HepG2 (cell line): Measurements from ENCODE around the gene RFFL. TPM values are rescaled to one million over a fixed set of nuclear protein-coding genes. Genes with fewer than 3 reads are reported as not detected.

Experiments
- CBX1 ChIP-seq: IDR thresholded peaks from one replicate; pipeline ENCODE4 v1.6.1; 2016; ENCODE audit warnings: antibody characterized with exemption, low read depth
- HDAC6 ChIP-seq: fragments of 200-600 bp; sonication (generic); IDR thresholded peaks from 2 replicates; pipeline ENCODE4 v1.7.0; 2017; ENCODE audit warnings: mild to moderate bottlenecking, antibody characterized with exemption, low read length, low read depth
- HNF4G ChIP-seq, 2 experiments: sonication (generic) in 1 of 2; formaldehyde crosslinking in 1 of 2; IDR thresholded peaks; 2 replicates each; pipeline versions ENCODE4 v1.4.0 to v1.6.1; 2011 to 2020; ENCODE audit warnings: borderline replicate concordance in 2 of 2, low read depth in 2 of 2, mild to moderate bottlenecking in 2 of 2, low read length in 1 of 2, missing genetic modification reagents in 1 of 2, moderate library complexity in 1 of 2
- KAT7 ChIP-seq: IDR thresholded peaks from 2 replicates; pipeline ENCODE4 v1.6.1; 2018; ENCODE audit warnings: borderline replicate concordance, missing compliant biosample characterization
- MAFK ChIP-seq, 2 experiments: IDR thresholded peaks in 1 of 2; conservative IDR thresholded peaks in 1 of 2; 2 replicates each; pipeline ENCODE4 v1.6.1; 2011; ENCODE audit warnings: improper control_type of control experiment in 2 of 2, low read length in 2 of 2
- PITX1 ChIP-seq: sonication (generic); formaldehyde crosslinking; IDR thresholded peaks from 2 replicates; pipeline ENCODE4 v1.5.1; 2020; ENCODE audit warnings: mild to moderate bottlenecking, missing genetic modification reagents
- RARG ChIP-seq: sonication (generic); formaldehyde crosslinking; IDR thresholded peaks from 2 replicates; pipeline ENCODE4 v1.4.0; 2020; ENCODE audit warnings: low read depth, mild to moderate bottlenecking, missing genetic modification reagents
- RFX3 ChIP-seq: IDR thresholded peaks from 2 replicates; pipeline ENCODE4 v1.6.1; 2016; ENCODE audit warnings: missing biosample characterization, missing genetic modification reagents
- SNAPC2 ChIP-seq: sonication (generic); formaldehyde crosslinking; IDR thresholded peaks from 2 replicates; pipeline ENCODE4 v1.8.1; 2022; ENCODE audit warnings: mild to moderate bottlenecking, missing genetic modification reagents
- SP140L ChIP-seq: sonication (generic); formaldehyde crosslinking; IDR thresholded peaks from 2 replicates; pipeline ENCODE4 v1.4.0; 2020; ENCODE audit warnings: missing genetic modification reagents, borderline replicate concordance
- SYNCRIP ChIP-seq: fragments of 200-400 bp; formaldehyde crosslinking; IDR thresholded peaks from 2 replicates; pipeline ENCODE4 v1.6.1; 2018; ENCODE audit warnings: mild to moderate bottlenecking, low read depth, low read length; ENCODE audit not compliant: insufficient read depth
- TBX2 ChIP-seq: sonication (generic); formaldehyde crosslinking; IDR thresholded peaks from 2 replicates; pipeline ENCODE4 v1.5.0; 2020; ENCODE audit warnings: missing genetic modification reagents, mild to moderate bottlenecking, borderline replicate concordance
- ZFX ChIP-seq: sonication (generic); formaldehyde crosslinking; IDR thresholded peaks from 2 replicates; pipeline ENCODE4 v1.4.0; 2020; ENCODE audit warnings: mild to moderate bottlenecking, low read depth, missing genetic modification reagents, moderate library complexity
- ZNF282 ChIP-seq: fragments of 450-650 bp; IDR thresholded peaks from 2 replicates; pipeline ENCODE4 v1.6.1; 2018; ENCODE audit not compliant: partially characterized antibody
- ZNF672 ChIP-seq: sonication (generic); formaldehyde crosslinking; IDR thresholded peaks from 2 replicates; pipeline ENCODE4 v1.8.1; 2022; ENCODE audit warnings: missing genetic modification reagents
- polyA plus RNA-seq, 8 experiments: library from polyadenylated mRNA; depleted of rRNA in 3 of 8; stranded (reverse) in 7 of 8; unstranded in 1 of 8; fragments of >200 nt; fragmentation: Illumina TruSeq in 4 of 8; extraction: Trizol in 4 of 8; gene quantifications; 2 replicates each; pipeline versions ENCODE4 v1.2.1 to v1.2.3, GENCODE V29; 2011 to 2016; ENCODE audit warnings: low read depth in 4 of 8, missing spikeins in 1 of 8, mixed read lengths in 1 of 8; ENCODE audit not compliant: insufficient read depth in 1 of 8
- total RNA-seq, 5 experiments: library from RNA; depleted of rRNA; stranded (reverse); fragments of >200 nt; fragmentation: Illumina TruSeq; extraction: Trizol; gene quantifications; 2 replicates each; pipeline ENCODE4 v1.2.3, GENCODE V29; 2016; ENCODE audit warnings: low read depth in 1 of 5
- TF ChIP-seq, protein P1 (sequence below): sonication (generic); formaldehyde crosslinking; IDR thresholded peaks from 2 replicates; pipeline ENCODE4 v1.5.0; 2020; ENCODE audit warnings: missing genetic modification reagents
- TF ChIP-seq, protein P2 (sequence below): sonication (generic); formaldehyde crosslinking; IDR thresholded peaks from 2 replicates; pipeline ENCODE4 v1.8.1; 2023; ENCODE audit warnings: mild to moderate bottlenecking, missing genetic modification reagents
- TF ChIP-seq, protein P3 (sequence below): sonication (generic); formaldehyde crosslinking; IDR thresholded peaks from 2 replicates; pipeline ENCODE4 v1.4.0; 2020; ENCODE audit warnings: missing genetic modification reagents, borderline replicate concordance
- TF ChIP-seq, protein P4 (sequence below), 2 experiments: sonication (generic) in 1 of 2; formaldehyde crosslinking in 1 of 2; IDR thresholded peaks; 2 replicates each; pipeline versions ENCODE4 v1.5.1 to v1.6.1; 2011 to 2020; ENCODE audit warnings: borderline replicate concordance in 1 of 2, low read depth in 1 of 2, low read length in 1 of 2, mild to moderate bottlenecking in 1 of 2, missing genetic modification reagents in 1 of 2, moderate library complexity in 1 of 2

The RFFL gene
- total and polyA plus RNA-seq, 2 of the 13 experiments (the other 11 are each of a cell fraction or from before 2014, with no cell fraction given), result 24.3 to 48.6 TPM

DNA sequence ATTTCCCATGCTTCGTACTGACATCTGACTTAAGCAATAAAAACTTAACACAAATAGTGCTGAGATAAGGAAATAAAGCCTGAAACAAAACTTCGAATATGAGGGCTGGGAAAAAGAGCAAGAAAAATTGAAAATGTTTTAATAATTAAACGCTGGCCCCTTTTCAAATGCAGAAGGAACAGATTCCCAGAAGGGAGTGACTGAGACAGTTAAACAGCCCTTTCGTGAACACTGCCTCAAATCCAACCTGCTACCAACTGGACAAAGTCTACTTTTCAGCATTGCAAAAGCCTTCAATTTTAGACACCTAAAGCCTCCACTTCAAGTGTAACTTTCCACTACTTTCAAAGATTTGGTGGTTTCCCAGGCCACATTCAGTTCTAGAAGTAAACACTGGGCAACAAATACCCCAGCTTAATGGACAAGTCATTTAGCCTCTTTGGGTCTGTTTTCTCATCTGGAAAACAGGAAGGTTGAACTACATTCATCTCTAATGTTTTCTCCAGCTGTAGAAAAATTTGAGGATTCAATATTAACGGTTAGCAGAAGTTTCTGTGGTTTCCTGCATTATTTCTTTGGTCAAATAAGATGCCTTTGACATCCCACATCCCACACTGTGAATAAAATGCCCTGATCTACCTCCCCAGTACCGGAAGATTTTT, 11.8 kb downstream of the RFFL start (continued):
- no peak for TF ChIP-seq CBX1
- TF ChIP-seq SNAPC2 (CRISPR knock-in tag), result no peak
- TF ChIP-seq, protein P1, sequence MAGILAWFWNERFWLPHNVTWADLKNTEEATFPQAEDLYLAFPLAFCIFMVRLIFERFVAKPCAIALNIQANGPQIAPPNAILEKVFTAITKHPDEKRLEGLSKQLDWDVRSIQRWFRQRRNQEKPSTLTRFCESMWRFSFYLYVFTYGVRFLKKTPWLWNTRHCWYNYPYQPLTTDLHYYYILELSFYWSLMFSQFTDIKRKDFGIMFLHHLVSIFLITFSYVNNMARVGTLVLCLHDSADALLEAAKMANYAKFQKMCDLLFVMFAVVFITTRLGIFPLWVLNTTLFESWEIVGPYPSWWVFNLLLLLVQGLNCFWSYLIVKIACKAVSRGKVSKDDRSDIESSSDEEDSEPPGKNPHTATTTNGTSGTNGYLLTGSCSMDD (CRISPR knock-in tag), result no peak
- TF ChIP-seq RFX3 (CRISPR knock-in tag), result no peak
- TF ChIP-seq ZFX (CRISPR knock-in tag), result no peak
- no peak for TF ChIP-seq HDAC6
- TF ChIP-seq ZNF282, result no peak
- TF ChIP-seq HNF4G (IDR thresholded peaks at IDR 0.05; ENCODE audit: borderline replicate concordance, low read depth, low read length), result peak; percentile 76
- no peak for TF ChIP-seq HNF4G (CRISPR knock-in tag; IDR thresholded peaks at IDR 0.05; ENCODE audit: borderline replicate concordance, low read depth)
- TF ChIP-seq RARG (CRISPR knock-in tag), result no peak
- TF ChIP-seq KAT7, result no peak
- no peak for TF ChIP-seq PITX1
- TF ChIP-seq, protein P2, sequence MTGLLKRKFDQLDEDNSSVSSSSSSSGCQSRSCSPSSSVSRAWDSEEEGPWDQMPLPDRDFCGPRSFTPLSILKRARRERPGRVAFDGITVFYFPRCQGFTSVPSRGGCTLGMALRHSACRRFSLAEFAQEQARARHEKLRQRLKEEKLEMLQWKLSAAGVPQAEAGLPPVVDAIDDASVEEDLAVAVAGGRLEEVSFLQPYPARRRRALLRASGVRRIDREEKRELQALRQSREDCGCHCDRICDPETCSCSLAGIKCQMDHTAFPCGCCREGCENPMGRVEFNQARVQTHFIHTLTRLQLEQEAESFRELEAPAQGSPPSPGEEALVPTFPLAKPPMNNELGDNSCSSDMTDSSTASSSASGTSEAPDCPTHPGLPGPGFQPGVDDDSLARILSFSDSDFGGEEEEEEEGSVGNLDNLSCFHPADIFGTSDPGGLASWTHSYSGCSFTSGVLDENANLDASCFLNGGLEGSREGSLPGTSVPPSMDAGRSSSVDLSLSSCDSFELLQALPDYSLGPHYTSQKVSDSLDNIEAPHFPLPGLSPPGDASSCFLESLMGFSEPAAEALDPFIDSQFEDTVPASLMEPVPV (CRISPR knock-in tag), result no peak
- no peak for TF ChIP-seq SYNCRIP
- TF ChIP-seq MAFK (conservative IDR thresholded peaks at IDR 0.05 in 1 of 2, IDR thresholded peaks at IDR 0.05 in 1 of 2; ENCODE audit: low read length in 2 of 2), result peak; percentile 33 to 70; a peak in 3 of 4 replicates
- TF ChIP-seq SP140L (CRISPR knock-in tag), result no peak
- TF ChIP-seq ZNF672 (CRISPR knock-in tag), result no peak
- TF ChIP-seq, protein P3, sequence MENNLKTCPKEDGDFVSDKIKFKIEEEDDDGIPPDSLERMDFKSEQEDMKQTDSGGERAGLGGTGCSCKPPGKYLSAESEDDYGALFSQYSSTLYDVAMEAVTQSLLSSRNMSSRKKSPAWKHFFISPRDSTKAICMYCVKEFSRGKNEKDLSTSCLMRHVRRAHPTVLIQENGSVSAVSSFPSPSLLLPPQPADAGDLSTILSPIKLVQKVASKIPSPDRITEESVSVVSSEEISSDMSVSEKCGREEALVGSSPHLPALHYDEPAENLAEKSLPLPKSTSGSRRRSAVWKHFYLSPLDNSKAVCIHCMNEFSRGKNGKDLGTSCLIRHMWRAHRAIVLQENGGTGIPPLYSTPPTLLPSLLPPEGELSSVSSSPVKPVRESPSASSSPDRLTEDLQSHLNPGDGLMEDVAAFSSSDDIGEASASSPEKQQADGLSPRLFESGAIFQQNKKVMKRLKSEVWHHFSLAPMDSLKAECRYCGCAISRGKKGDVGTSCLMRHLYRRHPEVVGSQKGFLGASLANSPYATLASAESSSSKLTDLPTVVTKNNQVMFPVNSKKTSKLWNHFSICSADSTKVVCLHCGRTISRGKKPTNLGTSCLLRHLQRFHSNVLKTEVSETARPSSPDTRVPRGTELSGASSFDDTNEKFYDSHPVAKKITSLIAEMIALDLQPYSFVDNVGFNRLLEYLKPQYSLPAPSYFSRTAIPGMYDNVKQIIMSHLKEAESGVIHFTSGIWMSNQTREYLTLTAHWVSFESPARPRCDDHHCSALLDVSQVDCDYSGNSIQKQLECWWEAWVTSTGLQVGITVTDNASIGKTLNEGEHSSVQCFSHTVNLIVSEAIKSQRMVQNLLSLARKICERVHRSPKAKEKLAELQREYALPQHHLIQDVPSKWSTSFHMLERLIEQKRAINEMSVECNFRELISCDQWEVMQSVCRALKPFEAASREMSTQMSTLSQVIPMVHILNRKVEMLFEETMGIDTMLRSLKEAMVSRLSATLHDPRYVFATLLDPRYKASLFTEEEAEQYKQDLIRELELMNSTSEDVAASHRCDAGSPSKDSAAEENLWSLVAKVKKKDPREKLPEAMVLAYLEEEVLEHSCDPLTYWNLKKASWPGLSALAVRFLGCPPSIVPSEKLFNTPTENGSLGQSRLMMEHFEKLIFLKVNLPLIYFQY, result 0 out of 2 replicates have a peak, but pooled peaks have one; percentile 15
- TF ChIP-seq, protein P4, sequence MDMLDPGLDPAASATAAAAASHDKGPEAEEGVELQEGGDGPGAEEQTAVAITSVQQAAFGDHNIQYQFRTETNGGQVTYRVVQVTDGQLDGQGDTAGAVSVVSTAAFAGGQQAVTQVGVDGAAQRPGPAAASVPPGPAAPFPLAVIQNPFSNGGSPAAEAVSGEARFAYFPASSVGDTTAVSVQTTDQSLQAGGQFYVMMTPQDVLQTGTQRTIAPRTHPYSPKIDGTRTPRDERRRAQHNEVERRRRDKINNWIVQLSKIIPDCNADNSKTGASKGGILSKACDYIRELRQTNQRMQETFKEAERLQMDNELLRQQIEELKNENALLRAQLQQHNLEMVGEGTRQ (IDR thresholded peaks at IDR 0.05; ENCODE audit: low read depth, low read length), result no peak
- TF ChIP-seq, protein P4 (CRISPR knock-in tag; IDR thresholded peaks at IDR 0.05; ENCODE audit: borderline replicate concordance), result no peak
- peak; percentile 56; the same call in 1 of the 2 replicates for TF ChIP-seq TBX2 (CRISPR knock-in tag)
